Measurements from ENCODE around the gene VTN.

VTN gene

DNA sequence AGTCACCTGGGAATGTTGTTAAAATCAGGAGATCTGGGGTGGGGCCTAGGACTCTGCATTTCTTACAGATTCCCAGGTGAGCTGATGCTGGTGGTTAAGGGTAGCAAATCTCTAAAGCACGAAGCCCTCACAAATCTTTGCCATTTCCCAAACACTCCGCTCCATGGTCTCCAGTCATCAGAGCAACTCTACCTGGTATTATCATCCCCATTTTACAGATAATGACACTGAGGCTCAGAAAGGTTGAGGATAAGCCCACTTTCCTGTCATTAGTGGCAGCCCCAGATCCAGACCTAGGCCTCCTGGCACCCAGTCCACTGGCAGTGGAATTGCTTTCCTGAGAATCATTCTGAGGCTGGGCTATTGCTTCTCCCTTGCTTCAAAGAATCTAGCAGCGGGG lies 27.2 kb upstream of the VTN start:
- Histone ChIP-seq H3K4me3 (ENCODE audit: low read depth, low read length) (no peak overlapping the region), H3K4me2 (ENCODE audit: low read length) (no peak overlapping the region), H2AFZ (no peak overlapping the region), H3K36me3 (ENCODE audit: control insufficient read depth, insufficient read depth, low read length) (no peaks in the 10 kb centered on the region), H3K9me3 (ENCODE audit: control insufficient read depth, low read length) (no peaks in the 10 kb centered on the region), H3K27me3 (ENCODE audit: control insufficient read depth, insufficient read depth, low read length) (no peaks in the 10 kb centered on the region), H3K9ac (no peak overlapping the region), H3K27ac (no peak overlapping the region), H3K4me1 (no peaks in the 10 kb centered on the region), H3K79me2 (no peaks in the 10 kb centered on the region)
- TF ChIP-seq, protein P1, sequence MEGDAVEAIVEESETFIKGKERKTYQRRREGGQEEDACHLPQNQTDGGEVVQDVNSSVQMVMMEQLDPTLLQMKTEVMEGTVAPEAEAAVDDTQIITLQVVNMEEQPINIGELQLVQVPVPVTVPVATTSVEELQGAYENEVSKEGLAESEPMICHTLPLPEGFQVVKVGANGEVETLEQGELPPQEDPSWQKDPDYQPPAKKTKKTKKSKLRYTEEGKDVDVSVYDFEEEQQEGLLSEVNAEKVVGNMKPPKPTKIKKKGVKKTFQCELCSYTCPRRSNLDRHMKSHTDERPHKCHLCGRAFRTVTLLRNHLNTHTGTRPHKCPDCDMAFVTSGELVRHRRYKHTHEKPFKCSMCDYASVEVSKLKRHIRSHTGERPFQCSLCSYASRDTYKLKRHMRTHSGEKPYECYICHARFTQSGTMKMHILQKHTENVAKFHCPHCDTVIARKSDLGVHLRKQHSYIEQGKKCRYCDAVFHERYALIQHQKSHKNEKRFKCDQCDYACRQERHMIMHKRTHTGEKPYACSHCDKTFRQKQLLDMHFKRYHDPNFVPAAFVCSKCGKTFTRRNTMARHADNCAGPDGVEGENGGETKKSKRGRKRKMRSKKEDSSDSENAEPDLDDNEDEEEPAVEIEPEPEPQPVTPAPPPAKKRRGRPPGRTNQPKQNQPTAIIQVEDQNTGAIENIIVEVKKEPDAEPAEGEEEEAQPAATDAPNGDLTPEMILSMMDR (IDR thresholded peaks at IDR 0.05) = no peak

DNA sequence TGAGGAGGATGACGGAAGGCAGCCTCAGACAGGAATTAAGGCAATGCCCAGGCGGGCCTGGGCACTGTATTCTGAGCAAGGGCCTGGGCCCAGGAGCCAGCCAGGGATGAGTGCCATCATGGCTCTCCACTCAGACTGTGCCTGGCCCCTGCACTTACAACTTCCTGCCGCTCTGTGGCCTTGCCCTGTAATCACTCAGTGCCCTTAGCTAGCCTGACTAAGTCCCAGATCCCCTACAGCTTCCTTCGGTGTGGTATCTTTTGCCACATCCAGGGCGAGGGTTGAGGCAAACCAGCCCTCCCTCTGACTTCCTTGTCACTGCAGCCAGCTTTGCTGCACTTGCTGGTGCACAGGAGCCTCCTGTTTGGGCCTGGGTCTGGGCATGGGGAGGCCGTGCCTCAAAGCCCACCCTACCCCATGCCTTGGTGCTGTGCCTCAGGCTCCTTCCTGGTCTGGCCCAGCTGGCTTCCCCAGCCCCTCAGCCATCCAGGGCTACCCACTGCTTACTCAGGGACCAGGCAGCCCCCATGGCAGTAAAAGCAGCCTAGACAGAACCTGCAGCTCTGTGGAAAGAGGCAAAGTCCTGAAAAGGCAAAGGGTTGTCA lies 26.6 kb upstream of the VTN start:
- no peaks in the 10 kb centered on the region for H3K4me1 ChIP-seq
- no peaks in the 10 kb centered on the region for H3K79me2 ChIP-seq
- H3K27ac ChIP-seq = no peak overlapping the region

DNA sequence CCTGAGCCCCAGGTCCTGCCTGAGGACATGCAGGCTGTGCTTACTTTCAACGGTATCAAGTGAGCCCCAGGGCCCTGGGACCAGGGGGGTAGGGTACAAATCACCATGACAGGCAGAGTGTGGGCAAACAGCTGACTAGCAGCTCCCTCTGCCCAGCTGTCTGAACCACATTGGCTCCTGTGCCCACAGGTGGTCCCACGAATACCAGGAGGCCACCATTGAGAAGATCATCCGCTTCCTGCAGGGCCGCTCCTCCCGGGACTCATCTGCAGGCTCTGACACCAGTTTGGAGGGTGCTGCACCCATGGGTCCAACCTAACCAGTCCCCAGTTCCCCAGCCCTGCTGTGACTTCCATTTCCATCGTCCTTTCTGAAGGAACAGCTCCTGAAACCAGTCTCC lies 25.9 kb upstream of the VTN start:
- Histone ChIP-seq H3K9me3 (ENCODE audit: control insufficient read depth, low read length) (no peaks in the 10 kb centered on the region), H3K27me3 (ENCODE audit: control insufficient read depth, insufficient read depth, low read length) (no peaks in the 10 kb centered on the region), H3K4me3 (ENCODE audit: low read depth, low read length) (no peak overlapping the region), H3K4me1 (no peaks in the 10 kb centered on the region), H3K27ac (no peak overlapping the region), H3K9ac (no peak overlapping the region), H2AFZ (no peak overlapping the region), H3K4me2 (ENCODE audit: low read length) (no peak overlapping the region), H3K36me3 (ENCODE audit: control insufficient read depth, insufficient read depth, low read length) (no peaks in the 10 kb centered on the region), H3K79me2 (no peaks in the 10 kb centered on the region)
- TF ChIP-seq, protein P1 (IDR thresholded peaks at IDR 0.05) = no peak

More for the DNA sequence above, 26.6 kb upstream of the VTN start:
- H3K36me3 ChIP-seq (ENCODE audit: control insufficient read depth, insufficient read depth, low read length) = no peaks in the 10 kb centered on the region
- TF ChIP-seq, protein P1 (IDR thresholded peaks at IDR 0.05) = no peak
- H3K9me3 ChIP-seq (ENCODE audit: control insufficient read depth, low read length) = no peaks in the 10 kb centered on the region
- H2AFZ ChIP-seq = no peak overlapping the region
- H3K9ac ChIP-seq = no peak overlapping the region
- H3K27me3 ChIP-seq (ENCODE audit: control insufficient read depth, insufficient read depth, low read length) = no peaks in the 10 kb centered on the region
- no peak overlapping the region for H3K4me2 ChIP-seq (ENCODE audit: low read length)
- no peak overlapping the region for H3K4me3 ChIP-seq (ENCODE audit: low read depth, low read length)

DNA sequence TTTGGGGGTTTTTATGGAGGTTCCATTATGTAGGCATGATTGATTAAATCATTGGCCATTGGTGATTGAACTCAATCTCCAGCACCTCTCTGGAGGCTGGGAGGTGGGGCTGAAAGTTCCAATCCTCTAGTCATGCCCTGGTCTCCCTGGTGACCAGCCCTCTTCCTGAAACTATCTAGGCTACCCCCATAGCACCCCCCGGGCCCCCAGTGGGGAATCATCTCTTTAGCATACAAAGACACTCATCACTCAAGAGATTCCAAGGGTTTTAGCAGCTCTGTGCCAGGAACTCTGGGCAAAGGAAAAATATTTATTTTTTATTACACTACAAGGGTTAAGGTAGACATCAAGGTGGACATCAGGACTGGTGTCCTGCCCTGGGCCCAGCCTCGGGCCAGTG lies 25.3 kb upstream of the VTN start:
- no peaks in the 10 kb centered on the region for H3K36me3 ChIP-seq (ENCODE audit: control insufficient read depth, insufficient read depth, low read length)
- TF ChIP-seq, protein P1 (IDR thresholded peaks at IDR 0.05) = no peak
- no peak overlapping the region for H3K27ac ChIP-seq

More for the DNA sequence above, 25.3 kb upstream of the VTN start:
- H3K79me2 ChIP-seq = no peaks in the 10 kb centered on the region
- H3K27me3 ChIP-seq (ENCODE audit: control insufficient read depth, insufficient read depth, low read length) = no peaks in the 10 kb centered on the region
- H3K9me3 ChIP-seq (ENCODE audit: control insufficient read depth, low read length) = no peaks in the 10 kb centered on the region
- H3K4me3 ChIP-seq (ENCODE audit: low read depth, low read length) = no peak overlapping the region
- H3K4me2 ChIP-seq (ENCODE audit: low read length) = no peak overlapping the region
- no peak overlapping the region for H2AFZ ChIP-seq
- H3K4me1 ChIP-seq = no peaks in the 10 kb centered on the region
- H3K9ac ChIP-seq = no peak overlapping the region
